SU-DHL-6 (cell line): ENCODE data around the gene OSBPL2.

Experiments used
- CTCF ChIP-seq: fragments of 200-600 bp; sonication (generic); IDR thresholded peaks from one replicate; pipeline ENCODE4 v1.5.1; 2017; ENCODE audit warnings: antibody characterized with exemption, mild to moderate bottlenecking, low read length, moderate library complexity; ENCODE audit not compliant: insufficient read depth, poor library complexity, severe bottlenecking
- EZH2phosphoT487 ChIP-seq: fragments of 200-600 bp; sonication (generic), shearing (Covaris generic); conservative IDR thresholded peaks from 2 replicates; pipeline ENCODE4 v1.6.1; 2018; ENCODE audit warnings: mild to moderate bottlenecking, antibody characterized with exemption, low read length, moderate library complexity, mixed read lengths

GRCh38 chr20:62219101-62219991, 19.0 kb upstream of the OSBPL2 start:
- no peak for TF ChIP-seq CTCF
- TF ChIP-seq EZH2phosphoT487, result no peak
